NOMO-1 treated with DMSO at 0.1 percent for 48 hours (cell line): Measurements from ENCODE around the gene NBPF6.
A peak's percentile ranks its signal among the peaks of the same experiment; 100 is the strongest.
"Not testable (repeated sequence)": the region's sequence is repeated elsewhere in the genome, so short reads cannot be mapped to it uniquely, and the experiment has no call there.

Experiments used
- DNase-seq: peaks from one replicate; lab custom pipeline; 2025; ENCODE audit not compliant: unreplicated experiment; lab: John Stamatoyannopoulos, UW

NBPF6 gene

DNA sequence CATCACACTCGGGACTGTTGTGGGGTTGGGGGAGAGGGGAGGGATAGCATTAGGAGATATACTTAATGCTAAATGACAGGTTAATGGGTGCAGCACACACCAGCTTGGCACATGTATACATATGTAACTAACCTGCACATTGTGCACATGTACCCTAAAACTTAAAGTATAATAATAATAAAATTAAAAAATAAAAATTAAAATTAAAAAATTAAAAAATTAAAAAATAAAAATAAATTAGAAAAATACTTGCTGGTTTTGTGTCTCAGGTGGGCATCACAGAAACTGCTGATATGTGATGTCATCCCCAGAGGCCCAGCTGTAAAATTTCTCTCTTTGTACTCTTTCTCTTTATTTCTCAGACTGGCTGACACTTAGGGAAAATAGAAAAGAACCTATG is 44.9 kb downstream of the NBPF6 start:
- DNase-seq = not testable (repeated sequence)

DNA sequence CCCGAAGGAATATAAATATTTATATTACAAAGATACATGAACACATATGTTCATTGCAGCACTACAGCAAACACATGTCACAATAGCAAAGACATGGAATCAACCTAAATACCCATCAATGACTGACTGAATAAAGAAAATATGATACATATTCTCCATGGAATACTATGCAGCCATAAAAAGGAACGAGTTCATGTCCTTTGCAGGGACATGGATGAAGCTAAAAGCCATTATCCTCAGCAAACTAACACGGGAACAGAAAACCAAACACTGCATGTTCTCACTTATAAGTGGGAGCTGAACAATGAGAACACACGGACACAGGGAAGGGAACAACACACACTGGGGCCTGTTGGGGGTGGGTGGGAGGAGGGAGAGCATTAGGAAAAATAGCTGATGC is 46.7 kb downstream of the NBPF6 start:
- not testable (repeated sequence) for DNase-seq

DNA sequence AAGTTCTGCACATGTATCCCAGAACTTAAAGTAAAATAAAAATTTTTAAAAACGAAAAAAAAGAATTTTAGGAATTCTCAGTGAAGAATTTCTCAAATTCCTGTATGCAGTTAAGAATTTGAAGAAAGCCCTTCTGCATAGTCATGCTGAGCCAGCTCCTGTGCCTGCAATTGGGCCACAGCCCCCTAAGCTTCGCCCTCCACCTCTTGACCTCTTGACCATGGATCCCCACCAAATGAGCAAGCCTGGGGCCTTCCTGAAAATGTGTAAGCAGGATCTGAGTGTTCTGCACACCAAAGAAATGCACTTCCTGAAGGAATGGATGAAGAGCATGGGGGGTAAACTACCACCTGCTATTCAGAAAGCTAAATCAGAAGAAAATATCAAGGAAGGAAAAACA is 52.0 kb downstream of the NBPF6 start:
- DNase-seq = no peak

DNA sequence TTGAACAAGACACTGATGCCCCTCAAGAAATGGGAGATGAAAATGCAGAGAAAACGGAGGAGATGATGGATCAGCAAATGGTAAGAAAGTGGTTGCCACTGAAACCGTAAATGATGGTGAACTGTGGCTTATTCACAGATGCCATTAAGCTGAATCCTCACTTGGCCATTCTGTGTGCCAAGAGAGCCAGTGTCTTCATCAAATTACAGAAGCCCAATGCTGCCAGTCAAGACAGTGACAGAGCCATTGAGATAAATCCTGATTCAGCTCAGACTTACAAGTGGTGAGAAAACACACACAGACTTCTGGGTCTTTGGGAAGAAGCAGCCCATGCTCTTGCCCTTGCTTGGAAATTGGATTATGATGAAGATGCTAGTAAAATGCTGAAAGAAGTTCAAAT is 52.5 kb downstream of the NBPF6 start:
- DNase-seq = no peak

DNA sequence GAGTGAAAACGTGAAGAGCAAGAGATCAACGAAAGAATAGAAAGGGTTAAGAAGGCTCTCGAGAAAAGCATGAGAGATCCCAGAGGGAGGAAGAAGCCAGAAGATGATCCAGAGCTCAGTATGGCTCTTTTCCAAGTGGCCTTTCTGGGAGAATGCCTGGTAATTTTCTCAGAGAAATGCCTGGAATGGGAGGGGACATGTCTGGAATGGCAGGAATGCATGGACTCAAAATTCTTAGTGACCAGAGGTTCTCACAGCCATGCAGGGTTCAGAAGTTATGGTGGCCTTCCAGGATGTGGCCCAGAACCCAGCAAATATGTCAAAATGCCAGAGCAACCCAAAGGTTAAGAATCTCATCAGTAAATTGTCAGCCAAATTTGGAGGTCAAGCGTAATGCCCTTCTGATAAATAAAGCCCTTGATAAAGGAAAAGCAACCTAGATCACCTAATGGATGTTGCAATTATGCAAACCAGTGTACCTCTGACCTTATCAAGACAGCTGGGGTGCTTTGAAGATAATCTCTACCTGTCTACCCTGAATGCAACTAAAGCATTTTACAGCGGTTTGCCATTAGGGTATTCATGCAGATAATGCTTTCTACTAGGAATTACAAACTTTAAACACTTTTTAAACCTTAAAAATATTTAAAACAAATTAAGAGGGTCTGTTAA is 53.1 kb downstream of the NBPF6 start:
- no peak for DNase-seq

DNA sequence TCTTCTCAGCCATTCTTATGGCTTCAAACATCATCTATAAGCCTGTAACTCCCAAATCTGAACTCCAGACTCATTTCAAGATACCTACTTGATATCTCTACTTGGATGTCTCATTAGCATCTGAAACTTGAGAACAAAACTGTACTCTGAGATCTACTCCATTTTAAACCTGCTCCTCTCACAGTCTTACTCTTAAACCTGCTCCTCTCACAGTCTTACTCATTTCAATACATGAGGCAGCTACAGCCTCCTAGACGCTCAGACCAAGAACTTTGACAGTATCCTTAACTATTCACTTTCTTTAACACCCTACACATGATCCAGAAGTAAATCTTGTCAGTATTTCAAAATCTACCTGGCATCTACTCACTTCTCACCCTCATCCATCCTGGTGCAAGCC is 54.3 kb downstream of the NBPF6 start:
- no peak for DNase-seq

DNA sequence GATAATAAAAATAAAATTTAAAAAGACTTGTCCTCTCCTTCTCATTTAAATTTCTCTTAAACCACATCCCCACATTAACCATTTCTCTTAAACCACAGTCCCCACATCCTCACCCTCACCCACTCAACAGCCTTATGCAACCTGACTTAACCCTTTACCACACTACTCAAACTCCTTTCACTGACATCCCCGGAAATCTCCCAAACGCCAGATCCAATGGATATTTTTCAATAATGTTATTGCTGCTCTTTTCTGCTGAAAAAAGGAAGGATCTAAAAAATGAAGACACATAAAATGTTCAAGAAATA is 55.6 kb downstream of the NBPF6 start:
- peak; percentile 52 for DNase-seq

DNA sequence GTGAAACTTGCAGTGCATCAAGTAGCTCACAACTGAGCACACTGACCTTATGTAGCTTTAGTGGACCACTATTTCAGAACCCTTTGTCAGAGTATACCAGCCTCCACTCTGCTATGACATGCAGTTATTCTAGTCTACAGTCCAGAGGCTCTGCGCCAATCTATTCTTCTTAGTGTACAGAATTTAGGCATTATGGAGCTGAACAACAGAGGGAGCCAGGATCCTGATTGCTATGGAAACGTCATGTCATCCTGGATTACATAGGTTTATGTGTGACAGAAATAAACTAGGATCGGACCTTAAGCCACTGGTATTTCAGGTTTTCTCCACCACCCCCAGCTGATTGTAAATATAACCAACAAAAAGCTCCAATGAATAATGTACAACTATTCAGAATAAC is 61.6 kb downstream of the NBPF6 start:
- no peak for DNase-seq

DNA sequence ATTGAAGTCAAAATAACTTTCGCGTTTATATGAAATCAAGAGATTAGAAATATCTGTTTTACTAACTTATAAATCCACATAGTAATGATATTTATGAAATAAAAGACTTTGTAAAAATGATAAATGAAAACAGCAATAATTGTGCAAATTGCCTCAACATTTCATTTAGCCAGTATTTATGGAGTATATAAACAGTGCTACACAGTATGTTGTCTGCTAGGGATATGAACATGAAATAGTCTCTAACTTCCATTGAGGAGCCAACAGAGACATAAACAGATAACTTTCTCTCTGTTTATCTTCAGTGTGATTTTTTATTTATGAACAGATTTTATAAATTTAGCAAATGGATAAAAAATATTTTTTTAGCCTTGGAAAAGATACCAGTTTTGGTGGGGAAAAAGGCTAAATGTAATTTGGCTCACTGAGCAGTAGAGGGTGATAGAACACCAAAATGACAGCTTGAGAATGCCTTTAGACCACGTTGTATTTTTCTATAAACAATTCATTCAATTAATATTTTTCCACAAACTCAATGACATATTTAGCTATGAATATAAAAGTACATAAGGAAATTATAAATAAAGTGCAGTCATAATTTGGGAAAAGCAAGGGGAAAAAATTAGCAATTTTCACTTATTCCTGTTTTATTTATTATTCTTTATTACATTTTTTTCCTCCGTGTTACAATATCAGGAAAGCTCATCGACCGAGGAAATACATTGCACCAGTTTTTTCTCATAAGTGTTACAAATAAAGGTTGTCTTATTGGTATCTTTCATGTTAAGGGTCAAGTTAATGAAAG is 62.3 kb downstream of the NBPF6 start:
- DNase-seq = peak; percentile 21

DNA sequence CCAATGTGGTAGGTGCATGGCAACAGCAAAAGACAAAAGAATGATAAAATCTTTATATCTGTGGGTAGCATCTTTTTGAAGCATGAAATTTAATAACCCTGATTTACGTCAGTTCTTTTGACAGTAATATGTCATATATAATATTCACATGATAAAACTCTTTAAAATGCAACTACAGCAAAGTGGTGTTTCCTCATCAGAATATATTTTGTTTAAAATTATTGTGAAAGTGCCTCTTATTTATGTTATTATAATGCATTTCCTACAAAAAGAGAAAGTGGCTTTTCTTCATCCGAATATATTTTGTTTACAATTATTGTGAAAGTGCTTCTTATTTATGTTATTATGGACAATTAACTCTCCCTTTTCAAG is 62.9 kb downstream of the NBPF6 start:
- DNase-seq = no peak

DNA sequence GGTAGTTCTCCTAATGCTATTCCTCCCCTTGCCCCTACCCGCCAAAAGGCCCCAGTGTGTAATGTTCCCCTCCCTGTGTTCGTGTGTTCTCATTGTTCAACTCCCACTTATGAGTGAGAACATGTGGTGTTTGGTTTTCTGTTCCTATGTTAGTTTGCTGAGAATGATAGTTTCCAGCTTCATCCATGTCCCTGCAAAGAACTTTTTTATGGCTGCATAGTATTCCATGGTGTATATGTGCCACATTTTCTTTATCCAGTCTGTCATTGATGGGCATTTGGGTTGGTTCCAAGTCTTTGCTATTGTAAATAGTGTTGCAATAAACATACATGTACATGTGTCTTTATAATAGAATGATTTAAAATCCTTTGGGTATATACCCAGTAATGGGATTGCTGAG is 63.8 kb downstream of the NBPF6 start:
- not testable (repeated sequence) for DNase-seq

DNA sequence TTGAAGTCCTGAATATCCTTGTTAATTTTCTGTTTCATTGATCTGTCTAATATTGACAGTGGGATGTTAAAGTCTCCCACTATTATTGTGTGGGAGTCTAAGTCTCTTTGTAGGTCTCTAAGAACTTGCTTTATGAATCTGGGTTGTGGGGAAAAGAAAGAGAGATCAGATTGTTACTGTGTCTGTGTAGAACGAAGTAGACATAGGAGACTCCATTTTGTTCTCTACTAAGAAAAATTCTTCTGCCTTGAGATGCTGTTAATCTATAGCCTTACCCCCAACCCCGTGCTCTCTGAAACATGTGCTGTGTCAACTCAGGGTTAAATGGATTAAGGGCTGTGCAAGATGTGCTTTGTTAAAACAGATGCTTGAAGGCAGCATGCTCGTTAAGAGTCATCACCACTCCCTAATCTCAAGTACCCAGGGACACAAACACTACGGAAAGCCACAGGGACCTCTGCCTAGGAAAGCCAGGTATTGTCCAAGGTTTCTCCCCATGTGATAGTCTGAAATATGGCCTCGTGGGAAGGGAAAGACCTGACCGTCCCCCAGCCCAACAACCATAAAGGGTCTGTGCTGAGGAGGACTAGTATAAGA is 67.3 kb downstream of the NBPF6 start:
- DNase-seq = not testable (repeated sequence)
